ENCODE results near the gene SF3B2. TPM values are rescaled to one million over a fixed set of nuclear protein-coding genes. Genes with fewer than 3 reads are reported as not detected.

The SF3B2 gene
- total and polyA plus RNA-seq, 9 of the 15 experiments (the other 6 are each of a cell fraction or from before 2014, with no cell fraction given) = 58.3 to 248 (median 157) TPM

- TF ChIP-seq ZC3H11A (IDR thresholded peaks at IDR 0.05; ENCODE audit: low read depth, low read length) = no peak
- TF ChIP-seq RBM25 (IDR thresholded peaks at IDR 0.05; ENCODE audit: low read depth, low read length, severe bottlenecking) = no peak
- TF ChIP-seq ZNF609 (CRISPR knock-in tag; IDR thresholded peaks at IDR 0.05; ENCODE audit: borderline replicate concordance) = no peak
- no peak for TF ChIP-seq SRSF3 (IDR thresholded peaks at IDR 0.05; ENCODE audit: insufficient read depth, low read length)
- no peak for TF ChIP-seq ZC3H4 (CRISPR knock-in tag; IDR thresholded peaks at IDR 0.05; ENCODE audit: borderline replicate concordance)
- TF ChIP-seq ZBTB40 (IDR thresholded peaks at IDR 0.05) = peak; percentile 98
- no peak for TF ChIP-seq ZBTB40 (CRISPR knock-in tag; IDR thresholded peaks at IDR 0.05)
- peak; percentile 96 for TF ChIP-seq EP400 (IDR thresholded peaks at IDR 0.05)
- no peak for TF ChIP-seq GTF2F1 (IDR thresholded peaks at IDR 0.05; ENCODE audit: low read depth, low read length)
- TF ChIP-seq ZNF395 (CRISPR knock-in tag; IDR thresholded peaks at IDR 0.05) = no peak
Measured at GRCh38 chr11:66051766-66052663, at the start of gene SF3B2 (continued).

All from K562 (cell line).